Stomach smooth muscle (tissue), 2 donors: Measurements from ENCODE around the gene LGI1.

Experiments used
- H3K27ac ChIP-seq: one replicate; pipeline ENCODE4 v1.7.0; 2013; ENCODE audit warnings: mild to moderate bottlenecking, low read length, inconsistent platforms
- H3K27me3 ChIP-seq, 2 donors: one replicate each; pipeline ENCODE4 v1.7.0; 2013; ENCODE audit warnings: low read length in 2 of 2; ENCODE audit not compliant: insufficient read depth in 2 of 2, control insufficient read depth in 1 of 2
- H3K36me3 ChIP-seq, 2 donors: one replicate each; pipeline ENCODE4 v1.7.0; 2013; ENCODE audit warnings: low read length in 2 of 2; ENCODE audit not compliant: control insufficient read depth in 2 of 2, insufficient read depth in 2 of 2
- H3K4me1 ChIP-seq: one replicate; pipeline ENCODE4 v1.7.0; 2013; ENCODE audit warnings: low read length; ENCODE audit not compliant: control insufficient read depth, insufficient read depth
- H3K4me3 ChIP-seq, 2 donors: one replicate each; pipeline ENCODE4 v1.7.0; 2013; ENCODE audit warnings: low read length in 2 of 2
- H3K9ac ChIP-seq, 2 donors: one replicate each; pipeline ENCODE4 v1.7.0; 2013; ENCODE audit warnings: low read length in 2 of 2, mild to moderate bottlenecking in 1 of 2
- H3K9me3 ChIP-seq, 2 donors: one replicate each; pipeline ENCODE4 v1.7.0; 2013; ENCODE audit warnings: low read length in 2 of 2; ENCODE audit not compliant: control insufficient read depth in 2 of 2
- donor health status: healthy.
- donor health status: Pancreatic carcinoma.

LGI1 gene

DNA sequence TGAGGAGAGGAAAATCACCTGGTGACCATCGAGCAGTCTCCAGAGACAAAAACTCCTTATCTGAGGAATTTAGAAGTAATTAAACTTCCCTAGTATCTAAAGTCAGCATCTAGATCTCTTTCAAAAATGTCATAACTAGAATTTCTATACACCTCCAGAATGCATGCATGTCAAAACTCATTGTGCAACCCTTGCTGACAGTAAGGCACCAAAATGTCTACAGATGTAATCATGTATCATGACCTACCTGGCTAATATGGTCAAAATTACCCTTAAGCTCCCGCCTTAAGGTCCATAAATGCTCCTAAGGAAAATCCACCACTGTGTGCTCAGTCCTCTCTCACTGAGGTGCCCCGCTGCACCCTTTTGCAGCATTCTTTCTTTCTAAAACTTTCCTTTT lies 16.4 kb upstream of the LGI1 start:
- Histone ChIP-seq H3K9ac (no peak overlapping the region), H3K27ac (no peak overlapping the region), H3K27me3 (no peaks in the 10 kb centered on the region), H3K4me3 (no peak overlapping the region), H3K36me3 (no peaks in the 10 kb centered on the region), H3K4me1 (no peaks in the 10 kb centered on the region), H3K9me3 (no peaks in the 10 kb centered on the region)

DNA sequence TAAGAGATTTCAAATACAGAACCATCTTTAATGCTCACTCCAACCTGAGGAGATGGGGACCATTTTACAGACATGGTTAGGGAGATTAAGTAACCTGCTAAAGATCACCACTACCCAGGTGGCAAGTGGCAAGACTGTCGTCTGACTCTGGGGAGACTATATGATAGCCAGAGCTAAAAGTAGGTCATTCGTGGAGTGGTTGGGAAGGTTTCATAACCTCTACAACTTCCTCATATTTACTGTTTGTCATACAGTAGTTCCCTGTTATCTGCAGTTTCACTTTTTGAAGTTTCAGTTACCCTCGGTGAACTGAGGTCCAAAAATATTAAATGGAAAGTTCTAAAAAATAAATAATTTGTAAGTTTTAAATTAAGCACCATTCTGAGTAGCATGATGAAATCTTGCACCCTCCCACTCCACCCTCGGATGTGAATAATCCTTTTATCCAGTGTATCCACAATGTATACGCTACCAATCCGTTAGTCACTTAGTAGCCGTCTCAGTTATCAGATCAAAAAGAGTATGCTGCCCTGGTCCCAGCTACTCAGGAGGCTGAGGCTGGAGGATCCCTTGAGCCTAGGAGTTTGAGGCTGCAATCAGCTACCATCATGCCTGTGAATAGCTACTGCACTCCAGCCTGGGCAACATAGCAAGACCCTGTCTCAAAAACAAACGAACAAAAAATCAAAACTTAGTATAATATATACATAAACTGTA lies 14.9 kb upstream of the LGI1 start:
- Histone ChIP-seq H3K4me3 (no peak overlapping the region), H3K9me3 (no peaks in the 10 kb centered on the region), H3K27ac (no peak overlapping the region), H3K4me1 (peaks cover 6% of the 10 kb centered on the region), H3K9ac (no peak overlapping the region), H3K36me3 (no peaks in the 10 kb centered on the region), H3K27me3 (no peaks in the 10 kb centered on the region)

DNA sequence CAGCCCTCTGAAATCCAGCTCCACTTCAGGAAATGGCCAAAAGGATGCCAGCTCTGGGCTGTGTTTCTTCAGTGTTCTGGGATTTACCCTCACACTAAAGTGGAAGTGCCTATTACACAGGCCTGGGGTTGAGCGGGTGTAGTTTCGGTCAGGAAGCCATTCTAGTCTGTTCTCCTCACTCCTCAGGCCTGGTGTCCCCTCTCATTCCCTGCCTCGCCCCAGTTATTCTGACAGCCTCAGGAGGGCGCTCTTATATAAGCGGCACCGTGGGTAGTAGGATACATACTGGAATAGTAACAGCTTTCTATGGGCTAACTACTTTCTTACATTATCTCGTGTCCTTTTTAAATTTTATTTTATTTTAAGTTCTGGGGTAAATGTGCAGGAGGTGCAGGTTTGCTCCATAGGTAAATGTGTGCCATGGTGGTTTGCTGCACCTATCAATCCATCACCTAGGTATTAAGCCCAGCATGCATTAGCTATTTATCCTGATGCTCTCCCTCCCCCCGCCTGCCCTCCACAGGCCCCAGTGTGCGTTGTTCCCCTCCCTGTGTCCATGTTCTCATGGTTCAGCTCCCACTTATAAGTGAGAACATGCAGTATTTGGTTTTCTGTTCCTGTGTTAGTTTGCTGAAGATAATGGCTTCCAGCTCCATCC lies 12.2 kb upstream of the LGI1 start:
- no peaks in the 10 kb centered on the region for H3K27me3 ChIP-seq
- no peak overlapping the region for H3K9ac ChIP-seq

DNA sequence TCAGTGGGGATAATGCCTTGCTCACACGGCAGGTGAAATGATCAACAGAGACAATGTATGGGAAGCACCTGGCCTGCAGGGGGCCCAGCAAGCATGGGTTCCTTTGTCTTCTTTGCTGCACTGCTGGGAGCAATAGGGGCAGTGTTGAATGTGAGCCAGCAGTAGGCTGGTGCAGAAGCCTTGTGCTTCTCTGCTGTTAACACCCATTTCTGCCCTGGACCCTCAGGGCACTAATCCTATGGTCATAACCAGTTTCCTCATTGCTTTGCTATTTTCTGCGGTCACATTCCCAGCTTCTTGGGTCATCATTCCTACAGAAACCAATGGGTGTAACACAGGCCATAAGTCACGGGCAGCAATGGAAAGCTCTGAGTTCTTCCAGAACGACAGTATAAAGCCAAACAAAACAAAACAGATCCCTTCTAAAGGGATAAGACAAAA lies 10.9 kb upstream of the LGI1 start:
- Histone ChIP-seq H3K9ac (no peak overlapping the region), H3K9me3 (no peaks in the 10 kb centered on the region), H3K27ac (peak overlapping the region; percentile 24), H3K4me1 (peaks cover 16% of the 10 kb centered on the region), H3K4me3 (peak overlapping the region in 1 of 2 donors; percentile 29), H3K36me3 (no peaks in the 10 kb centered on the region), H3K27me3 (no peaks in the 10 kb centered on the region)

More for the DNA sequence above, 12.2 kb upstream of the LGI1 start:
- H3K4me3 ChIP-seq, result no peak overlapping the region
- H3K36me3 ChIP-seq, result no peaks in the 10 kb centered on the region
- H3K27ac ChIP-seq, result no peak overlapping the region
- H3K4me1 ChIP-seq, result peaks cover 11% of the 10 kb centered on the region
- no peaks in the 10 kb centered on the region for H3K9me3 ChIP-seq

DNA sequence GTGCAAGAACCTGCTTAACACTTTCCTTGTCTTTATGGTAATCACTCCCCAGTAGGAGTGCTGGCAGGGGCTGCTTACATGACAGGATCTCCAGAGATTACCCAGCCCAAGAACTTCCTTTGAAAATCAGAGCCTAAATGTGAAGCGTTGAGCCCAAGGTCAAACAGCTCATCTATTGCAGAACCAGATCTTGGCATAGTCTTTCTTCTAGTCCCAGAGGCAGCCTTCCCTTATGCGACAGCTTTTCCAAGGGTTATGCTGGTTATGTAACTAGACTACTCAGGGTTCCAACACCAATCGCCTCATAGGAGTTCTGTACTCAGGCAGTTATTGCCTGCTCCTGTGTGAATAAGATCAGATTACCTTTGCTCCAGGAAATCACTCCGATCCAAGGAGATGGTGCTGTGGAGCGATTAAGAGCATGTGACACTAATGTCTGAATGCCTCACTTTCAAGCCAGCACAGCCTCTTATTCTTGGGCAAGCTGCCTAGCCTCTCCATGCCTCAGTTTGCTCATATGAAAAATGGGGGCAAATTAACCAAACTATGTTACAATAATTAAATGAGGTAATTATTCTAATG lies 8.4 kb upstream of the LGI1 start:
- H3K27ac ChIP-seq, result no peak overlapping the region
- no peaks in the 10 kb centered on the region for H3K27me3 ChIP-seq
- H3K4me3 ChIP-seq, result no peak overlapping the region
- peaks cover 25% of the 10 kb centered on the region for H3K4me1 ChIP-seq
- H3K36me3 ChIP-seq, result no peaks in the 10 kb centered on the region
- H3K9me3 ChIP-seq, result no peaks in the 10 kb centered on the region
- no peak overlapping the region for H3K9ac ChIP-seq

DNA sequence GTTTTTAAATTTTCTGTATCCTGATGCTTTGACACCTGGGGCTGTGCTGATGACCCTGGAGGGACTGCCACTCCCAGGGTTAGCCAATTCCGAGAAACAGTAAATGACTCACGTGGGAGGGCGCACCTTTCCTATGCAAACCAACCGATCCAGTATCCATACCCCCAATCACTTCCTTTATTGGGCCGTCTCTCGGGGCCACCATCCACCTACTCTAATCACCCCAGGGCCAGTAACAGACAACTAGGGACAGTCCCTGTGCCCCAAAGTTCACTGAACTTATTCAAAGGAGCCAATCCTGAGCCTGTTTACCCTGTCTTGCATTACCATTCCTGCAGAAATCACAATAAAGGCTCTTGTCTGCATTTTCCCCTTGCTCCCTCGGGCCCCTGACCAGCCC lies 6.6 kb upstream of the LGI1 start:
- no peaks in the 10 kb centered on the region for H3K9me3 ChIP-seq
- H3K36me3 ChIP-seq, result no peaks in the 10 kb centered on the region
- H3K4me3 ChIP-seq, result no peak overlapping the region
- H3K4me1 ChIP-seq, result peaks cover 25% of the 10 kb centered on the region
- H3K27ac ChIP-seq, result no peak overlapping the region
- H3K9ac ChIP-seq, result no peak overlapping the region
- H3K27me3 ChIP-seq, result no peaks in the 10 kb centered on the region

DNA sequence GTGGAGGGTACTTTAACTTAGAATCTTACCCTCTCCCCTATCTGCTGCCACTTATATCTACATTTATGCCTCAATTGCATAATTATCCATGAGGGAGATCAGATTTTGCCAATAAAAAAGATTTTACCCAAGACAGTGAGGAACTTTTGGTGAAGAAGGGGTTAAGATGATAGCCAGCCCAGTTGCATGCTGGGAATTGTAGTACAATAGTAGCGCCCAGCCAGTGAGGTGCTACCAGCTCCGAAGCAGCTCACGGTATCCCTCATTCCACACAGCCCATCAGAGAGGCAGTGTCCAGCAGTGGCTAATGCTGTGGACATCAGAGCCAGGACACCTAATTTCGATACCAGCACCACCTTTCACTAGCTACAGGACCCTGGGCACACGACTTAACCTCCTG lies 5.9 kb upstream of the LGI1 start:
- H3K4me1 ChIP-seq, result peaks cover 21% of the 10 kb centered on the region
- peak overlapping the region in 1 of 2 donors; percentile 51 for H3K9ac ChIP-seq
- no peak overlapping the region for H3K27ac ChIP-seq
- H3K36me3 ChIP-seq, result no peaks in the 10 kb centered on the region
- H3K4me3 ChIP-seq, result peak overlapping the region; percentile 57 to 71
- H3K9me3 ChIP-seq, result no peaks in the 10 kb centered on the region
- no peaks in the 10 kb centered on the region for H3K27me3 ChIP-seq

DNA sequence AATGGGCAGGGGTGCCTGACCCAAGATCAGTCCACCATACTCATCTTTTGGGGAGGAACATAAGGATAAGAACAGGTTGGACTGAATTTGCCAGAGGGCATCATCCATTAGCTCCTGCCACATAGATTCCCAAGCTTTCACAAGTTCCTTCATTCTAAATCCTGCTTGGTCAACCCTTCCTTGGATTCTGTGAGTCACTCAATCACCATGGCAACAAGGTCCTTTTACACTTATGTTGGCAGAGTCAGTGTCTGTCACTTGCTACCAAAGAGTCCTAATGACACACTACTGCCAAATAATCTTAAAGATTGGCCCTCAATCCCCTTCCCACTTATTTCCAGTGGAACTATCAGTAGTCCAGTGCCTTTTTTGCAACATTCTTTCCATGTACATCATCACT lies 5.0 kb upstream of the LGI1 start:
- no peak overlapping the region for H3K9ac ChIP-seq
- no peaks in the 10 kb centered on the region for H3K27me3 ChIP-seq
- H3K27ac ChIP-seq, result no peak overlapping the region
- H3K36me3 ChIP-seq, result no peaks in the 10 kb centered on the region
- H3K4me3 ChIP-seq, result no peak overlapping the region
- H3K4me1 ChIP-seq, result peaks cover 19% of the 10 kb centered on the region
- H3K9me3 ChIP-seq, result no peaks in the 10 kb centered on the region

DNA sequence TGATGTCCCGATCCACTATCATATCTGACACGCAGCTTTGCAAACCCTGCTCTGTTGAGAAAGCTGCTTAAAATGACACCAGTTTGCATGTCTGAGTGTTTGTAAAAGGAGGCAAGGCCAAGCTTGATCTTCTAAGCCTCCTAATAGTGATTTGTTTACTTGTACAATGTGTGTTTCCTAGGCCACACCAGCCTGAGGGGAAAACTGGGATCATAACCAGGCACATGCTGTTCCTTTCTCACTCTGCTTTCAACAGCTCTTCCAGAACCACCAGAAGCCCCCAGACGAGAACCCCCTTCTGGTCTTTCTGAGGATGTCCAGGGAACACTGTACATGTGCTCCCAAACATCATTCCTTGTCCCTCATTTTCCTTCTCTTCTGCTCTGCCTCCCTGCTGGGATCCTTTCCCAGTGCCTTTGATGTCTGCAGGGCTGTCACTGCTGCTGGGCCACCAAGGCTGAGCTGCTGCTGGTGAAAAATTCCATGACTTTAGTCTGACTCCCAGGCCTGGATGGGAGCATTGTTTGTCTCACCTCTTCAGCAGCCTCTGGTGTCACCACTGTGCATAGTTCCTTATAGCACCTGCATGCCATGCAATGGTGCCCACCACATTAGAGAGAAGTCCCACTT lies 4.0 kb upstream of the LGI1 start:
- peaks cover 22% of the 10 kb centered on the region for H3K4me1 ChIP-seq
- H3K4me3 ChIP-seq, result no peak overlapping the region
- peak overlapping the region; percentile 55 for H3K27ac ChIP-seq
- H3K9ac ChIP-seq, result no peak overlapping the region
- no peaks in the 10 kb centered on the region for H3K36me3 ChIP-seq
- no peaks in the 10 kb centered on the region for H3K9me3 ChIP-seq
- H3K27me3 ChIP-seq, result peaks cover 0 to under 1% of the 10 kb centered on the region in 2 donors

DNA sequence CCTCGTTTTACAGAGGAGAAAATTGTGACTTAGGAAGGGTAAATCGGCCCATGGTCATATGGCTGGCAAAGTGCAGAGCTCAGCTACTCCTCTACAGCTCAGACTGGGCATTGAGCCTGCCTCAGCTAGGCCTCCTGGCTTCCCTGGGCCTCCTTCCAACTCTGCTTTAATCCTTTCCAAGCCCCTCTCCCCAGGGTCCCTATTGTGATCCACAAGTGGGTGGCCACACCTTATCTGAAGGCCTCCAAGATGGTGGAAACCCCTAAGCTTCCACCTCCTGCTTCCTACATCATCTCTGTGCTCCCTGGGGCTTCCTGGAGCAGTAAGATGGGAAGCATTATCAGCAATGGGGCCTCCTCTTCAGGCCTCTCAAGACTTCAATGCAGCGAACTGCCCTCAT lies 3.0 kb upstream of the LGI1 start:
- H3K27me3 ChIP-seq, result peaks cover 0 to 4% of the 10 kb centered on the region in 2 donors
- H3K4me1 ChIP-seq, result peaks cover 18% of the 10 kb centered on the region
- no peaks in the 10 kb centered on the region for H3K9me3 ChIP-seq
- H3K9ac ChIP-seq, result no peak overlapping the region
- H3K4me3 ChIP-seq, result no peak overlapping the region
- no peaks in the 10 kb centered on the region for H3K36me3 ChIP-seq
- no peak overlapping the region for H3K27ac ChIP-seq
